Right forelimb (tissue), 1 donor: ENCODE data around the gene PHKG2.
"Not testable (repeated sequence)": the region's sequence is repeated elsewhere in the genome, so short reads cannot be mapped to it uniquely, and the experiment has no call there.

Experiments
- DNase-seq: peaks from one replicate; pipeline ENCODE4 v3.0.0-alpha.2; 2018

PHKG2 gene, protein sequence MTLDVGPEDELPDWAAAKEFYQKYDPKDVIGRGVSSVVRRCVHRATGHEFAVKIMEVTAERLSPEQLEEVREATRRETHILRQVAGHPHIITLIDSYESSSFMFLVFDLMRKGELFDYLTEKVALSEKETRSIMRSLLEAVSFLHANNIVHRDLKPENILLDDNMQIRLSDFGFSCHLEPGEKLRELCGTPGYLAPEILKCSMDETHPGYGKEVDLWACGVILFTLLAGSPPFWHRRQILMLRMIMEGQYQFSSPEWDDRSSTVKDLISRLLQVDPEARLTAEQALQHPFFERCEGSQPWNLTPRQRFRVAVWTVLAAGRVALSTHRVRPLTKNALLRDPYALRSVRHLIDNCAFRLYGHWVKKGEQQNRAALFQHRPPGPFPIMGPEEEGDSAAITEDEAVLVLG

DNA sequence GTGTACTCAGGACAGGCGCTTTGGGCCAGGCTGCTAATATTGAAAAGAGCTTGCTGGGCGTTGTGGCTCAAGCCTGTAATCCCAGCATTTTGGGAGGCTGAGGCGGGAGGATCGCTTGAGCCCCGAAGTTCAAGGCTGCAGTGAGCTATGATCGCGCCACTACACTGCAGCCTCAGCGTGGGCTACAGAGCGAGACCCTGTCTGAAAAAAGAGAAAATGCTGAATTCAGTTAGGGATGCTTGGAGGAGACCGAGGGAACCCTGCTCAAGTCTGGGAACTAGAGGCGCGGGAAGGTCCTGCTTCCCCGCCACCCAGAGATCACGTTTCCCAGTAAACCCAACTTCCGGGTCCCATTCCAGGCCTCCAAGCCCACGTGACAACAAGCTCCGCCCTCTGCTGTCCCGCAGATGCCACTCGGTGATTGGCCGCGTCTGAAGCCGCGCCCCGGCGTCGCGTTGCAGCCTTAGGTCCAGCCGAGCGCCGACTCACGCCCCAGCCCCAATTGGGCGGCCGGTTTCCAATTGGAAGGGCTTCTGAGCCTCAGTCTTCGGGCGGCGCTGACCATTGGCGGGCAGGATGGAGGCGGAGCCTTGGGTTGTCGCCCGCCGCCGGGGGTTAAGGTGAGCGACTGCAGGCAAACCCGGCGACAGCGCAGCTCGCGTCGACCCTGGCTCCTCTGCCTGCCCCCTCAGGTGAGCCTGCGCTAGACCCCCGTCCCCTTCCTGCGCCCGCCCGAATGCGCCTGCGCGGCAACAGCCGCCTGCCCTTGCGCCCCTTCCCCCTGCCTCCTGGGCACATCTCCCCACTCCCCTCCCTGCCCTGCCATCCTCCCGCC lies at the start of gene PHKG2:
PHKG2 (plus strand) TSS at position 627 of the 835 bp plus-strand sequence. CDS start 396 bp downstream, outside the sequence.
- peak; percentile 99 for DNase-seq

DNA sequence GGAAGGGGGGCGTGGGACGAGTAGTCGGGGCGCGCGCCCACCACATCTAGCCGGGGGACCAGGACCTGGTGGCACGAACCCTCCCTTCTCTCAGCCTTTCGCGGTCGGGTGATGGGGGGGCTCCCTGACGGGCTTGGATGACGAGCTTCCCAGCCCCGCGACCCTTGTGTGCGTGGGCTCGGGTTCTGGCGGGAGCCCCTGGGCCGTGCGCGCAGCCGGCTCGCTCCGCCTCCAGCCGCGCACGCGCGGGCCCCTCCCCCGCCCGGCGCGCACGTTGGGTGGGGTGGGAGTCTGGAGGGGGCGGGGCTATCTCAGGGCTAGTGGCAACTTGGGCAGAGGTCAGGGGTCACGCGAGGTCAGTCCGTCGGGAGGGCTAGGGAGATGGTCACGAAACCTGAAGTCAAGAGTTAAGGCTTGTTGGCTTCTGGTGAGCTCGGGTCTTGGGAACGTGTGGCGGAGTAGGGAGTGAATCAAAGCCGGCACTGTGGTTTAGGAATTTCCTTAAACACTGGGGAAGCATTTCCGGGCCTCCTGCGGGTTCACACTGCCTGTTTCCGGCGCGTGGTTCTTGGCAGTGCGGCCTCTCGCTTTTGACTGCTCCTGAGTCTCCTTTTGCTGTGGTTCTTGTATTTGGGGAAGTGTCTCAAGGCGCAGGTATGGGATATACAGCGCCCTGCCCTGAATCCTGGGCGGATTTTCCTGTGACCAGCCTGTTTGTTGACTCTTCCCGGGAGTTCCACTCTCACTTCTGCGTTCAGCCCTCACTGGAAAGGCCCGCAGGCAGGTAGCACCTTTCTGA lies 49.2 kb upstream of the PHKG2 start, which contains the start of gene SRCAP:
SRCAP (plus strand) TSS at position 356 of the 799 bp plus-strand sequence. CDS start 1,654 bp downstream, outside the sequence.
- DNase-seq, result peak; percentile 88

DNA sequence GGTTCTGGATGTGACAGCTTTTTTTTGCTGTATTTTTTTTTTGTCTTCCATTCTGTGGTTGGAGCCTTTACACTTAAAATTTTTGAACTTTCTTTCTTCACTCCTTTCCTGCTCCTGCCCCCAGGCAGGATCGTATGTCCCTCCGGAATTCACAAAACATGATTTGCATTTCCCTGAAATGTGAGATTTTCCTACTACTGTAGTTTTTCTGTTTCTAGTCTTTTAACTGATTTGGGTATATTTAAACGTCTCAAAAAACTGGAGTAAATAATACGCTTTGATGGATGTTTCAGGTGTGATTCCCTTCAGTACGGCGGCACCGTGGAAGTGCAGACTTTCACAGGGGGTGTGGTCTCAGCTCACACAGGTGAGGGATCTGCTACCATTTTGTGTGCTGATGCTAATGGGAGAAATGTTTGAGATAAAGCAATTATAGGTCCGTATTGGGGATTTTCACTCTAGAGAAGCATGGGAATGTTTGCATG lies 48.6 kb upstream of the PHKG2 start:
- DNase-seq, result no peak

DNA sequence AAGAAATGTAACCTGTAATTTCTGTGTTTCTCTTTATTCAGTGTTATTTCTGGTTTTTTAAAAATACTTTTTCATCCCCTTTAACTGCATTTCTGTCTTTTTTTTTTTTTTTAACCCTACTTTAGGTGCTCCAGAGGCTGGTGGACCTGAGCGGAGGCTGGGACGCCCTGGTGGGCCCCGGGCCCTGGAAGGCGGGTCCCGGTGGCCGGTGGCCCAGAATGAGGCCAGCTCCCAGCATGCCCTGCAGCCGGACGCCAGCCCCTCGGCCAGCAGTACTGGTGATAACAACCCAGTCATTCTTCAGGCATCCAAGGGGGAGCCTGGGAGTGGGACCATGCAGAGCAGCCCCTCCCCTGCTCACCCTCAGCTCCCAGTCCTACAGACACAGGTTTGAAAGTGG lies 47.7 kb upstream of the PHKG2 start:
- no peak for DNase-seq

DNA sequence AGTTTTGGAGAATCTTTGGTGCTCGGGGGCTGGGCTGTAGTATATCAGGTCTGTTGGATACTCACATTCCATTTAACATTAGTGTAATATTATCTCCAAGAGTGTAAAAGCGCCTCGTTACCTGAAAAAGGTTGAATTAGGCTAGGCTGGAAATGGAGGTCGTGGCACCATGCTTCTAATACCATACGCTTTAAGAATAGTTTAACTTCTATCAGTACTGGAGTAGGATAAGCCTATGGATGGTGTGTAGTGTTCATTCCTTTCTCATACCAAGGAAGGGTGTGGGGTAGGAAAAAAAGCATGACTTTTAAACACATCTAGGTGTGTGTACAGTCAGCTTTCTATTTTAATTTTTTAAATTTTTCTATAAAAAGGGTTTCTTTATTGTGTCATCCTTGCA lies 47.3 kb upstream of the PHKG2 start:
- DNase-seq, result no peak

DNA sequence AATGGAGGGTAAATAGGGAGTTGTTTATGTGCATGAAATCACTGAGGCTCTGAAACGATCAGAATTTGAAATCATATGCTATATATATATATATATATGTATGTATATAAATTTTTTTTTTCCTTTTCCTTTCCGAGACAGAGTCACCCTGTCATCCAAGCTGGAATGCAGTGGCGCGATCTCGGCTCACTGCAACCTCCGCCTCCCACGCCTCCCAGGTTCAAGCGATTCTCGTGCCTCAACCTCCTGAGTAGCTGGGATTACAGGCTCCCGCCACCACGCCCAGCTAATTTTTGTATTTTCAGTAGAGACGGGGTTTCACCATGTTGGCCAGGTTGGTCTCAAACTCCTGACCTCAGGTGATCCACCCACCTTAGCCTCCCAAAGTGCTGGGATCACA lies 45.2 kb upstream of the PHKG2 start:
- DNase-seq, result not testable (repeated sequence)

DNA sequence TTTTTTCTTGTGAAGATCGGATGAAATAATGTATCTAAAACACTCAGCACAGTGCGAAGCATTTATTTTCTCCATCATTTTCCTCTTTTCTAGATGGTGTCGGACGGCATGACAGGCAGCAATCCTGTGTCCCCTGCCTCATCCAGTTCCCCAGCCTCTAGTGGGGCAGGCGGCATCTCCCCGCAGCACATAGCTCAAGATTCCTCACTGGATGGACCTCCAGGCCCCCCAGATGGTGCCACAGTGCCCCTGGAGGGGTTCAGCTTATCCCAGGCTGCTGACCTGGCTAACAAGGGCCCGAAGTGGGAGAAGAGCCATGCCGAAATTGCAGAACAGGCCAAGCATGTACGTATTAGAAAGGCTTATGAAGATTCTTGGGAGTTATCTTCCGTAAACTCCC lies 44.3 kb upstream of the PHKG2 start:
- DNase-seq, result no peak

DNA sequence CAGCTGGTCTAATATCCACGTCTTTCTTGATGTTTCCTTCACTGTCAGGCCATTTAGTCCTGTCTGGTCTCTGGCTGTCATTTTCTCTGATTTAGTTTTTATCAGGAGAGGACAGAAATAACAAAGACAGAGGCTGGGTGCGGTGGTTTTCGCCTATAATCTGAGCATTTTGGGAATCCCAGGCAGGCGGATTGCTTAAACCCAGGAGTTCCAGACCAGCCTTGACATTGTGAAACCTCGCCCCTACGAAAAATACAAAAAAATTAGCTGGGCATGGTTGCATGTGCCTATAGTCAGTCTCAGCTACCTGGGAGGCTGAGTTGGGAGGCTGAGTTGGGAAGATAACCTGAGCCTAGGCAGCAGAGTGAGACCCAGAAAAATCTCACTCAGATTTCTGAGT lies 42.2 kb upstream of the PHKG2 start:
- DNase-seq, result no peak

DNA sequence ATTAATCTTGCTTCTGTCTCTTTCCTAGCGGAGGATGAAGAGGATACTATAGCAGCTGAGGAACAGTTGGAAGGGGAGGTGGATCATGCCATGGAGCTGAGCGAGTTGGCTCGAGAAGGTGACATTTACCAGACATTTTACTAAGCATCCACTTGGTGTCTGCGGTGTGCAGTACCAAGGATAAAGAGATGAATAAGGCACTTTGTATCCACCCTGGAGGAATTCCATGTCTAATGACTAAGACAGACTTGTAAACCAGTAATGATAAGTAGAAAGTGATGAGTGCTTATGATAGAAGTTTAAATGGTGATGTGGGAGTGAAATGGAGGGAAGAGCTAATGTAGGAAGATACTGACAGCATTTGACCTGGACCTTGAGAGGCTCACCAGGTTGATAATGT lies 37.3 kb upstream of the PHKG2 start:
- DNase-seq, result no peak

DNA sequence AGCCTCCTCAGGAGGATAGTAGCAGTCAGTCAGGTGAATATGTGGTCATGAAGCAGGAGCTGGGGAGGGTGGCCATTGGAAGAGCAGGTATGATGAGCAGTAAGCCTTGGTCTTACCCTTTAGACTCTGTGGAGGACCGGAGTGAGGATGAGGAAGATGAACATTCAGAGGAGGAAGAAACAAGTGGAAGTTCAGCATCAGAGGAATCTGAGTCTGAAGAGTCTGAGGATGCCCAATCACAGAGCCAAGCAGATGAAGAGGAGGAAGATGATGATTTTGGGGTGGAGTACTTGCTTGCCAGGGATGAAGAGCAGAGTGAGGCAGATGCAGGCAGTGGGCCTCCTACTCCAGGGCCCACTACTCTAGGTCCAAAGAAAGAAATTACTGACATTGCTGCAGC lies 36.5 kb upstream of the PHKG2 start:
- no peak for DNase-seq

DNA sequence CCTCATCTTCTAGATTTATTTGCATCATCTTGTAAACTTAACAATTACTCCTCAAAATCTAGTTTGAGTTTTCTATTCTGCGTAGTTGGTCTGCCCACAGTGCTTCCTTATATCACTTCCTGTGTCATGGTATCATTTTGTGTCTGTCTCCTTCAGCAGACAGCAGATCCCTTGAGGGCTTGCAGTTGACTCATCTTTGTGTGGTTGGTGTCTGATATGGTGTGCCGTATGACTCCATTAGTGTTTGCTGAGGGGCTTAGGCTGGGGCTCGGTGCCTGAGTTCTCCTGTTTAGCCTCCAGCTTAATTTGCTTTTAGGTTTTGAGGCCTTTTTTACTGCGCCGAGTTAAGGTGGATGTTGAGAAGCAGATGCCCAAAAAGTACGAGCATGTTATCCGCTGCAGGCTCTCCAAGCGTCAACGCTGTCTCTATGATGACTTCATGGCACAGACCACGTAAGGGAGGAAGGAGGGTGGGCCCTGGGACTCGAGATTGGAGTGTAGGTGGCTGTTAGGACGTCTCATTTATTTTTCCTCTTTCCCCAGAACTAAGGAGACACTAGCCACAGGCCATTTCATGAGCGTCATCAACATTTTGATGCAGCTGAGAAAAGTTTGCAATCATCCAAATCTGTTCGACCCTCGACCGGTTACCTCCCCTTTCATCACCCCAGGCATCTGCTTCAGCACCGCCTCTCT lies 32.3 kb upstream of the PHKG2 start:
- no peak for DNase-seq

DNA sequence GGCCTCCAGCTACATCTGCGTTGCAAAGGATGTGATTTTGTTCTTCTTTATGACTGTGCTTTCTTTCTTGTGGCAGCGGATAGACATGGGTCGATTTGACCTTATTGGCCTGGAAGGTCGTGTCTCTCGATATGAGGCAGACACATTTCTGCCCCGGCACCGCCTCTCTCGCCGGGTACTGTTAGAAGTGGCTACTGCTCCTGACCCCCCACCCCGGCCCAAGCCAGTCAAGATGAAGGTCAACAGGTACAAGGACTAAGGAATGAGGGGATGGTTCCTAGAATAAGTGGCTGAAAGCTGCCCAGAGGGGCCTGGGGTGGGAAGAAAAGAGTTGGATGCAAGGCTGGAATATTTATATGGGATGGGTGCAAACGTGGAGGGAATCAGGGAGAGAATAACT lies 28.1 kb upstream of the PHKG2 start:
- DNase-seq, result no peak

DNA sequence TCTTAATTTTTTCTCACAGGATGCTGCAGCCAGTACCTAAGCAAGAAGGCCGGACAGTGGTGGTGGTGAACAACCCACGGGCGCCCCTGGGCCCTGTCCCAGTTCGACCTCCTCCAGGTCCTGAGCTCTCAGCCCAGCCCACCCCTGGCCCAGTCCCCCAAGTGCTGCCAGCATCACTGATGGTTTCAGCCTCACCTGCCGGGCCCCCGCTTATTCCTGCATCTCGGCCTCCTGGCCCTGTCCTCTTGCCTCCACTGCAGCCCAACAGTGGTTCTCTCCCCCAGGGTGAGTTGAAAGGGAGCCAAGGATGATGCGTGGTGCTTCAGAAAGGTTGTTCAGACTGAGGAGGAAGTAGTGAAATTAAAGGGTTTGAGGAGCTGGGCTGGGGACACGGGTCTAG lies 27.5 kb upstream of the PHKG2 start:
- DNase-seq, result no peak

DNA sequence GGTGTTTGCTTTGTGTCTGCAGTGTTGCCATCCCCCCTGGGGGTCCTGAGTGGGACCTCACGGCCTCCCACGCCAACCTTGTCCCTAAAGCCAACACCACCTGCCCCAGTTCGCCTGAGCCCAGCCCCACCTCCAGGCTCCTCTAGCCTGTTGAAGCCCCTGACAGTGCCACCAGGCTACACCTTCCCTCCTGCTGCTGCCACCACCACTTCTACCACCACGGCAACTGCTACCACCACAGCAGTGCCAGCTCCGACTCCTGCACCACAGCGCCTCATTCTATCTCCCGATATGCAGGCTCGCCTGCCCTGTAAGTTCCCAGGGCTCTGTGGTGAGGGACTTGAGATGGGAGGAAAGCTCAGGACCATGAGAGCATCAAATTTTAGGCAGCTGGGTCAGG lies 27.1 kb upstream of the PHKG2 start:
- no peak for DNase-seq

DNA sequence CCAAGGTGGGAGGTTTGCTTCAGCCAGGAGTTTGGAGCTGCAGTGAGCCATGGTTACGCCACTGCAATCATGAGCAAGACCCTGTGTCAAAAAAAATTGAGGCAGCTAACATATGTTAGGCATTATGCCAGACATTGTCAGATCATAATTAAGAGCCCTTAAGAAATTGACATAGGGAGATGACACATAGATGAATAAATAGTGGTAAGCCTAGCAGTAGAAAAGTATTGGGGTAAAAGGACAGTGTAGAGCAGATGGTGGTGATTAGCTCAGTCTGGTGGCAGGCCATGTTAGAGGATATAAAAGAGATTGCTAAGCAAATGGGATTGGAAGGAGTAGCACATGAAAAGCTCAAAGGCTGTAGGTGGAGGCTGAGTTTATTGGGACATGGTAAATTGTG lies 26.6 kb upstream of the PHKG2 start:
- DNase-seq, result no peak

DNA sequence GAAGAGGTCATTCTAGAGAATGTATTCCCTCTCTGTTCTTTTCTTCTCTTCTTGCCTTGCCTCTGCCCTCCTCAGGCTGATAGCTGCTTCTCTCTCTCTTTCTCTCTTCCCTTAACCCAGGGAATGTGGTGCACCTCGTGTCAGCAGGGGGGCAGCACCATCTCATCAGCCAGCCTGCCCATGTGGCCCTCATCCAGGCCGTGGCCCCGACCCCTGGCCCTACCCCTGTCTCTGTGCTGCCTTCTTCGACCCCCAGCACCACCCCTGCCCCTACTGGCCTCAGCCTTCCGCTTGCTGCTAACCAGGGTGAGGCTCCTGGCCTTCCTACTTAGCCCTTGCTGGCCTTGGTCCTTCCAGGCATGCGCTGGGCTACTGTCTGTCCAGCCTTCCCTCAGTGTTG lies 25.8 kb upstream of the PHKG2 start:
- no peak for DNase-seq

DNA sequence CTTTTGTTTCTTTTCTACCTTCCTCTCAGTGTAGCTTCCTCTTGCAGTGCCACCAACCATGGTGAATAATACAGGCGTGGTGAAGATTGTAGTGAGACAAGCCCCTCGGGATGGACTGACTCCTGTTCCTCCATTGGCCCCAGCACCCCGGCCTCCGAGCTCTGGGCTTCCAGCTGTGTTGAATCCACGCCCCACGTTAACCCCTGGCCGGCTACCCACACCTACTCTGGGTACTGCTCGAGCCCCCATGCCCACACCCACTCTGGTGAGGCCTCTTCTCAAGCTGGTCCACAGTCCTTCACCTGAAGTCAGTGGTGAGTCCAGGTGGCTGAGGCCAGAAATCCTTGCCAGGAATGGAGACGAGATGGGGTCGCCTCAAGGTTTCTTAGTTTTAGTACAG lies 25.3 kb upstream of the PHKG2 start:
- no peak for DNase-seq

DNA sequence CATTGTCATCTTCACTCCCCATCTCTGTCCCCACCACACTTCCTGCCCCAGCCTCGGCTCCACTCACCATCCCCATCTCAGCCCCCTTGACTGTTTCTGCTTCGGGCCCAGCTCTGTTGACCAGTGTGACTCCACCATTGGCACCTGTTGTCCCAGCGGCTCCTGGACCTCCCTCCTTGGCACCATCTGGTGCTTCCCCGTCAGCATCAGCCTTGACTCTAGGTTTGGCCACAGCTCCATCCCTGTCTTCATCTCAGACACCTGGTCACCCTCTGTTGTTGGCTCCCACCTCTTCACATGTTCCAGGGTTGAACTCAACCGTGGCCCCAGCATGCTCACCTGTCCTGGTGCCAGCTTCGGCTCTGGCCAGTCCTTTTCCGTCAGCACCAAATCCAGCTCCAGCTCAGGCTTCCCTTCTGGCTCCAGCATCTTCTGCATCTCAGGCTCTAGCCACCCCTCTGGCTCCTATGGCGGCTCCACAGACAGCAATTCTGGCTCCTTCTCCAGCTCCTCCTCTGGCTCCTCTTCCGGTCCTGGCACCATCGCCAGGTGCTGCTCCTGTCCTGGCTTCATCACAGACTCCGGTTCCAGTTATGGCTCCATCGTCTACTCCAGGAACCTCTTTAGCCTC lies 24.4 kb upstream of the PHKG2 start:
- no peak for DNase-seq

DNA sequence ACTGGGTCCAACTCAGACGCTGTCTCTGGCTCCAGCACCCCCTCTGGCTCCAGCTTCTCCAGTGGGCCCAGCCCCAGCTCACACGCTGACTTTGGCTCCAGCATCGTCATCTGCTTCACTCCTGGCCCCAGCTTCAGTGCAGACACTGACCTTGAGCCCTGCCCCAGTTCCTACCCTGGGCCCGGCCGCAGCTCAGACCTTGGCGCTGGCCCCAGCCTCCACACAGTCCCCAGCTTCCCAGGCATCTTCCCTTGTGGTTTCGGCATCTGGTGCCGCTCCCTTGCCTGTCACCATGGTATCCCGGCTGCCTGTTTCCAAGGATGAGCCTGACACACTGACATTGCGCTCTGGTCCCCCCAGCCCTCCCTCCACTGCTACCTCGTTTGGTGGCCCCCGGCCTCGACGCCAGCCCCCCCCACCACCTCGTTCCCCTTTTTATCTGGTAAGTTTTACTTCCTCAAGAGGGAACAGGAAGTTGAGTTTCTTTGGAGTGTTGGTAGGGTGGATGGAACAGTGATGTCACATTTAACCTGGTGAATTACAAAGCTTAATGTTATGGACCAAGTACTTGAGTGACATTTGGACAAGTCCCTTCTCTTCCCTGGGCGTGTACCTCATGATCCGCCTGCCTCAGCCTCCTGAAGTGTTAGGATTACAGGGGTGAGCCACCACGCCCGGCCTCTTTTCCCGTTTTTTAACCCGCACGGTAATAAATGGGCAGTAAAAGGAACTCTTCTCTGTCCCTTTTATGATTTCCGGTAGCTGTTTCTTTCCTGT lies 23.4 kb upstream of the PHKG2 start:
- DNase-seq, result no peak

DNA sequence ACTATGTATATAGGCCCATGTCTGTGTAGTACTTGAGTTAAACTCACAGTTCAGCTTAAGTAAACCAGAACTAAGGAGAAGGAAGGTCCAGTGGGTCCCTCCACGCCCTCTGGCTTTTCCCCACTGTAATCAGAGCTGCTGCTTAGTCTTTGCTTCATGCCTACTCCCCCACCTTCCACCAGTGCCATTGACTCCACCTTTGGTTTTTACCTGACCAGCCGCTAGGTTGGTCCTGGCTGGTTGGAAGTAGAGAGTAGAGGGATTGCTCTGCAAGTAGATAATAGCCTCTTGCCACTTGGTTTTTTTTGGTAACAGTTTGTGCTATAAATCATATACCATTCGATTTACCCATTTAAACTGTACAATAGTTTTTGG lies 22.8 kb upstream of the PHKG2 start:
- no peak for DNase-seq

DNA sequence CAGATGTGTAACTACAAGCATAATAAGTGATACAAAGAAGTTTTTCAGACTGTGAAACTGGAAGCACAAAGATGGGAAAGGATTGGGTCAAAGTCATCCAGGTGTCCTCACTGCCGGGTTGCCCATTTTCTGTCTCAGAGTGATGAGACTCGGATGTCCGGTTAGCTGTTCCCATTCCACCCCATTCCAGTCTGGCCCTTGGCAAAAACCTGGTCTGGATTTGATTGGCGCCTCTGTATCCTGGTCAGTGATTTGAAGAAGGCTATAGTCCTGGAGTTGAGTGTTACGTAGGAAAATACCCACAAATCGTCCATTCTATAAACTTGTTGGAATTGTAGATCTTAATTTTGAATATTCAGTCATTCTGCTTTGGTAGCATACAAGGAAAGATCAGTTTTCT lies 19.9 kb upstream of the PHKG2 start:
- DNase-seq, result no peak
